Colonic mucosa (tissue), 4 donors: ENCODE measurements around the gene RAI14. TPM values are rescaled to one million over a fixed set of nuclear protein-coding genes. Genes with fewer than 3 reads are reported as not detected.

Experiments
- DNase-seq: peaks from one replicate; pipeline ENCODE4 v3.0.0-alpha.2; 2020
- H3K27ac ChIP-seq: fragments of 200-600 bp; one replicate; pipeline ENCODE4 v1.8.0; 2021
- H3K27me3 ChIP-seq: fragments of 200-600 bp; one replicate; pipeline ENCODE4 v1.8.0; 2021
- H3K36me3 ChIP-seq: fragments of 200-600 bp; one replicate; pipeline ENCODE4 v1.8.0; 2021
- H3K4me1 ChIP-seq: fragments of 200-600 bp; one replicate; pipeline ENCODE4 v1.8.0; 2021; ENCODE audit warnings: mild to moderate bottlenecking
- H3K4me3 ChIP-seq: fragments of 200-600 bp; one replicate; pipeline ENCODE4 v1.8.0; 2021
- H3K9ac ChIP-seq, 2 donors: one replicate each; pipeline ENCODE4 v1.7.0; 2013; ENCODE audit warnings: control low read depth in 2 of 2, low read depth in 2 of 2, low read length in 2 of 2
- H3K9me3 ChIP-seq: fragments of 200-600 bp; one replicate; pipeline ENCODE4 v1.8.0; 2021
- CTCF ChIP-seq: fragments of 200-600 bp; IDR thresholded peaks from one replicate; pipeline ENCODE4 v1.8.0; 2022; ENCODE audit warnings: antibody characterized with exemption, mild to moderate bottlenecking
- intact Hi-C: fragments of 100-400 bp; cut with DNase I; formaldehyde crosslinking; loops from one replicate; pipeline ENCODE4 v1.14.1; 2022
- total RNA-seq, 2 donors: library from RNA; stranded (reverse); fragmentation: NEBNext Ultra II Directional in 1 of 2; extraction: Animal tissue kit (Norgen Biotek cat#: 25700) in 1 of 2; gene quantifications; one replicate each; pipeline ENCODE4 v1.2.1, GENCODE V29; 2021
- donor health status: healthy.
- donor health status: DM: no; HTN: no; CAD: no.
- donor health status: DM: no; HTN: no; CAD: no.

The RAI14 gene
- total RNA-seq, 2 donors from 2014 or later, result 15.9 to 25.7 TPM

GRCh38 chr5:34677428-34677827, 21.3 kb downstream of the RAI14 start:
- H3K27ac ChIP-seq, result no peak overlapping the region
- intact Hi-C loops, result no loop called here

GRCh38 chr5:34680896-34681295, 24.8 kb downstream of the RAI14 start:
- TF ChIP-seq CTCF, result no peak
- H3K36me3 ChIP-seq, result no peaks in the 10 kb centered on the region
- H3K27me3 ChIP-seq, result no peaks in the 10 kb centered on the region
- intact Hi-C loops, result no loop called here
- H3K9me3 ChIP-seq, result no peaks in the 10 kb centered on the region
- no peak overlapping the region for H3K4me3 ChIP-seq
- H3K27ac ChIP-seq, result no peak overlapping the region
- H3K4me1 ChIP-seq, result no peaks in the 10 kb centered on the region
- no peak for DNase-seq
- no peak overlapping the region for H3K9ac ChIP-seq

More at GRCh38 chr5:34677428-34677827, 21.3 kb downstream of the RAI14 start:
- no peak for TF ChIP-seq CTCF
- Histone ChIP-seq H3K9ac (no peak overlapping the region), H3K27me3 (no peaks in the 10 kb centered on the region), H3K9me3 (no peaks in the 10 kb centered on the region), H3K4me3 (no peak overlapping the region), H3K4me1 (no peaks in the 10 kb centered on the region), H3K36me3 (no peaks in the 10 kb centered on the region)
- DNase-seq, result no peak

- Histone ChIP-seq H3K4me3 (no peak overlapping the region), H3K4me1 (peaks cover 3% of the 10 kb centered on the region), H3K9ac (no peak overlapping the region), H3K36me3 (no peaks in the 10 kb centered on the region), H3K27me3 (no peaks in the 10 kb centered on the region), H3K9me3 (no peaks in the 10 kb centered on the region), H3K27ac (no peak overlapping the region)
- DNase-seq, result no peak
- intact Hi-C loops, result no loop called here
- TF ChIP-seq CTCF, result no peak
Measured at GRCh38 chr5:34682926-34683623, 26.9 kb downstream of the RAI14 start.

- no peak for TF ChIP-seq CTCF
- intact Hi-C loops, result no loop called here
- H3K9ac ChIP-seq, result no peak overlapping the region
- H3K9me3 ChIP-seq, result no peaks in the 10 kb centered on the region
- no peak overlapping the region for H3K27ac ChIP-seq
- DNase-seq, result no peak
- H3K4me1 ChIP-seq, result peaks cover 3% of the 10 kb centered on the region
- H3K27me3 ChIP-seq, result no peaks in the 10 kb centered on the region
- H3K36me3 ChIP-seq, result no peaks in the 10 kb centered on the region
- no peak overlapping the region for H3K4me3 ChIP-seq
Measured at GRCh38 chr5:34684281-34684979, 28.3 kb downstream of the RAI14 start.

GRCh38 chr5:34684980-34685352, 28.8 kb downstream of the RAI14 start:
- peaks cover 3% of the 10 kb centered on the region for H3K4me1 ChIP-seq
- H3K9ac ChIP-seq, result no peak overlapping the region
- H3K9me3 ChIP-seq, result no peaks in the 10 kb centered on the region
- no peaks in the 10 kb centered on the region for H3K27me3 ChIP-seq
- TF ChIP-seq CTCF, result no peak
- H3K4me3 ChIP-seq, result no peak overlapping the region
- no peak for DNase-seq
- intact Hi-C loops, result no loop called here
- H3K27ac ChIP-seq, result no peak overlapping the region
- H3K36me3 ChIP-seq, result no peaks in the 10 kb centered on the region
